NB4 (cell line): Measurements from ENCODE around the gene DNAAF5.

Source experiments
- CTCF ChIP-seq: IDR thresholded peaks from one replicate; pipeline ENCODE4 v1.5.1; 2012; ENCODE audit warnings: low read depth, low read length
- POLR2A ChIP-seq: IDR thresholded peaks from 2 replicates; pipeline ENCODE4 v1.6.1; 2011; ENCODE audit warnings: mild to moderate bottlenecking; ENCODE audit not compliant: insufficient read length; ENCODE audit errors: extremely low read depth
- TF ChIP-seq, protein P1 (sequence below): IDR thresholded peaks from 2 replicates; pipeline ENCODE4 v1.6.1; 2011; ENCODE audit warnings: low read depth, low read length

- TF ChIP-seq, protein P1, sequence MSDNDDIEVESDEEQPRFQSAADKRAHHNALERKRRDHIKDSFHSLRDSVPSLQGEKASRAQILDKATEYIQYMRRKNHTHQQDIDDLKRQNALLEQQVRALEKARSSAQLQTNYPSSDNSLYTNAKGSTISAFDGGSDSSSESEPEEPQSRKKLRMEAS: no peak
- TF ChIP-seq CTCF (no peak), POLR2A (no peak)
These were observed 45.9 kb downstream of the DNAAF5 start for GRCh38 chr7:772392-772791.
